GM12865 (cell line): ENCODE results near the gene ZNF521.

Source experiments
- DNase-seq: peaks from one replicate; pipeline ENCODE4 v3.0.0; 2010; ENCODE audit warnings: low read depth
- H3K4me3 ChIP-seq: 2 replicates; pipeline ENCODE4 v1.5.1; 2011; ENCODE audit warnings: mild to moderate bottlenecking, low read depth, low read length, control low read depth
- CTCF ChIP-seq: IDR thresholded peaks from 2 replicates; pipeline ENCODE4 v1.5.1; 2011; ENCODE audit warnings: low read length, control low read depth, low read depth, inconsistent platforms; ENCODE audit not compliant: insufficient read depth; ENCODE audit errors: missing control alignments

Gene ZNF521

GRCh38 chr18:25322806-25323205 is 29.2 kb downstream of the ZNF521 start:
- TF ChIP-seq CTCF, result no peak
- no peak overlapping the region for H3K4me3 ChIP-seq
- DNase-seq, result no peak

- no peak for TF ChIP-seq CTCF
- H3K4me3 ChIP-seq, result no peak overlapping the region
- no peak for DNase-seq
Measured at GRCh38 chr18:25316381-25317018, 35.5 kb downstream of the ZNF521 start.

- no peak for TF ChIP-seq CTCF
- DNase-seq, result no peak
- H3K4me3 ChIP-seq, result no peak overlapping the region
Measured at GRCh38 chr18:25314838-25315190, 37.2 kb downstream of the ZNF521 start.

- no peak for TF ChIP-seq CTCF
- no peak for DNase-seq
- no peak overlapping the region for H3K4me3 ChIP-seq
Measured at GRCh38 chr18:25314151-25314837, 37.7 kb downstream of the ZNF521 start.

- no peak overlapping the region for H3K4me3 ChIP-seq
- DNase-seq, result no peak
- TF ChIP-seq CTCF, result no peak
Measured at GRCh38 chr18:25313268-25313667, 38.7 kb downstream of the ZNF521 start.

GRCh38 chr18:25310045-25310444 is 41.9 kb downstream of the ZNF521 start:
- no peak overlapping the region for H3K4me3 ChIP-seq
- TF ChIP-seq CTCF, result no peak
- peak; percentile 20 for DNase-seq

- no peak for DNase-seq
- H3K4me3 ChIP-seq, result no peak overlapping the region
- no peak for TF ChIP-seq CTCF
Measured at GRCh38 chr18:25308381-25308780, 43.6 kb downstream of the ZNF521 start.
